Activated CD4-positive, alpha-beta T cell treated with anti-CD3 and anti-CD28 coated beads, Interleukin-2, amount 50 U/mL, for 24 hours (primary cell): ENCODE results near the gene PRKCE.

ENCODE experiments used
- DNase-seq, 2 donors: peaks; one replicate each; pipeline ENCODE4 v3.0.0-alpha.2; 2020; ENCODE audit warnings: low read depth in 1 of 2, low spot score in 1 of 2

PRKCE gene

GRCh38 chr2:45750001-45750400 lies 98.5 kb downstream of the PRKCE start:
- DNase-seq = no peak

- DNase-seq = no peak
Measured at GRCh38 chr2:45750484-45750883, 99.0 kb downstream of the PRKCE start.

GRCh38 chr2:45753381-45753780 lies 101.9 kb downstream of the PRKCE start:
- no peak for DNase-seq

GRCh38 chr2:45754131-45755010 lies 102.9 kb downstream of the PRKCE start:
- DNase-seq = no peak

- no peak for DNase-seq
Measured at GRCh38 chr2:45755585-45756335, 104.3 kb downstream of the PRKCE start.

- no peak for DNase-seq
Measured at GRCh38 chr2:45758018-45758417, 106.5 kb downstream of the PRKCE start.

- no peak for DNase-seq
Measured at GRCh38 chr2:45759310-45759851, 107.9 kb downstream of the PRKCE start.

GRCh38 chr2:45761635-45762034 lies 110.2 kb downstream of the PRKCE start:
- DNase-seq = no peak

- DNase-seq = no peak
Measured at GRCh38 chr2:45763255-45763654, 111.8 kb downstream of the PRKCE start.

GRCh38 chr2:45763797-45764196 lies 112.3 kb downstream of the PRKCE start:
- no peak for DNase-seq

- no peak for DNase-seq
Measured at GRCh38 chr2:45765007-45765727, 113.7 kb downstream of the PRKCE start.

GRCh38 chr2:45765728-45766254 lies 114.3 kb downstream of the PRKCE start:
- no peak for DNase-seq

GRCh38 chr2:45768208-45768607 lies 116.7 kb downstream of the PRKCE start:
- no peak for DNase-seq

- no peak for DNase-seq
Measured at GRCh38 chr2:45769056-45769455, 117.6 kb downstream of the PRKCE start.

GRCh38 chr2:45769854-45770576 lies 118.5 kb downstream of the PRKCE start:
- no peak for DNase-seq

- DNase-seq = no peak
Measured at GRCh38 chr2:45770811-45771210, 119.3 kb downstream of the PRKCE start.

- no peak for DNase-seq
Measured at GRCh38 chr2:45771261-45771660, 119.8 kb downstream of the PRKCE start.

- DNase-seq = no peak
Measured at GRCh38 chr2:45772038-45772437, 120.6 kb downstream of the PRKCE start.

- DNase-seq = no peak
Measured at GRCh38 chr2:45773909-45774308, 122.4 kb downstream of the PRKCE start.

- DNase-seq = no peak
Measured at GRCh38 chr2:45774688-45775244, 123.3 kb downstream of the PRKCE start.
